Measurements from ENCODE around the gene FGD5. TPM values are rescaled to one million over a fixed set of nuclear protein-coding genes. Genes with fewer than 3 reads are reported as not detected.

Gene FGD5
- polyA plus RNA-seq, 3 donors, result 0.03 TPM; not detected in 2

GRCh38 chr3:14948609-14949038 lies 129.9 kb downstream of the FGD5 start:
- Histone ChIP-seq H3K4me3 (replicated peaks in 1 of 3; ENCODE audit: low read depth in 2 of 3, low read length in 3 of 3) (peak overlapping the region; percentile 81 to 91 (median 90)), H3K36me3 (replicated peaks in 1 of 2; ENCODE audit: control insufficient read depth in 1 of 2, insufficient read depth in 2 of 2, low read length in 2 of 2) (peaks cover 13 to 26% of the 10 kb centered on the region in 2 donors), H3K4me1 (ENCODE audit: control insufficient read depth in 1 of 2, insufficient read depth in 2 of 2, low read length in 2 of 2) (peaks cover 22 to 29% of the 10 kb centered on the region in 2 donors), H2AFZ (ENCODE audit: insufficient read depth, low read depth, low read length, poor library complexity, severe bottlenecking) (peak overlapping the region; percentile 75), H3K9me3 (replicated peaks in 1 of 2; ENCODE audit: control insufficient read depth in 1 of 2, insufficient read depth in 1 of 2, low read length in 2 of 2) (no peaks in the 10 kb centered on the region), H3K4me2 (replicated peaks; ENCODE audit: extremely low read depth, low read length, poor library complexity, severe bottlenecking) (peak overlapping the region; percentile 71), H3K27me3 (ENCODE audit: control insufficient read depth in 2 of 2, insufficient read depth in 2 of 2, low read length in 2 of 2) (no peaks in the 10 kb centered on the region), H3K79me2 (ENCODE audit: insufficient read depth, low read length) (peaks cover 87% of the 10 kb centered on the region), H3K27ac (ENCODE audit: low read depth in 1 of 2, low read length in 2 of 2) (peak overlapping the region; percentile 41 to 98), H3K9ac (ENCODE audit: insufficient read depth, low read length, poor library complexity, severe bottlenecking) (peak overlapping the region; percentile 95), H4K20me1 (ENCODE audit: insufficient read depth, low read length) (peaks cover 43% of the 10 kb centered on the region)
- Mint-ChIP-seq H3K4me3 (peak overlapping the region; percentile 92 to 98), H3K9me3 (no peaks in the 10 kb centered on the region), H3K27me3 (ENCODE audit: low read depth in 3 of 3) (no peaks in the 10 kb centered on the region), H3K27ac (peak overlapping the region; percentile 62 to 100 (median 88)), H3K4me1 (peaks cover 30% of the 10 kb centered on the region), H3K36me3 (peaks cover 23 to 28% of the 10 kb centered on the region in 2 donors)
- intact Hi-C loops (cut with micrococcal nuclease), result loop anchor here (5.0 to 10.0 kb wide), 6 partner anchors 116 to 771 kb away; partner anchors contain the start of genes BTD (in 1 of the 2), CCDC174 (in 1 of the 2), HACL1 (in 1 of the 2) and LSM3 (in 1 of the 2)
- DNase-seq, result no peak
- 8% methylated on average over 21 of the region's 26 CpGs for WGBS (ENCODE audit: insufficient coverage)
- TF ChIP-seq, protein P1, sequence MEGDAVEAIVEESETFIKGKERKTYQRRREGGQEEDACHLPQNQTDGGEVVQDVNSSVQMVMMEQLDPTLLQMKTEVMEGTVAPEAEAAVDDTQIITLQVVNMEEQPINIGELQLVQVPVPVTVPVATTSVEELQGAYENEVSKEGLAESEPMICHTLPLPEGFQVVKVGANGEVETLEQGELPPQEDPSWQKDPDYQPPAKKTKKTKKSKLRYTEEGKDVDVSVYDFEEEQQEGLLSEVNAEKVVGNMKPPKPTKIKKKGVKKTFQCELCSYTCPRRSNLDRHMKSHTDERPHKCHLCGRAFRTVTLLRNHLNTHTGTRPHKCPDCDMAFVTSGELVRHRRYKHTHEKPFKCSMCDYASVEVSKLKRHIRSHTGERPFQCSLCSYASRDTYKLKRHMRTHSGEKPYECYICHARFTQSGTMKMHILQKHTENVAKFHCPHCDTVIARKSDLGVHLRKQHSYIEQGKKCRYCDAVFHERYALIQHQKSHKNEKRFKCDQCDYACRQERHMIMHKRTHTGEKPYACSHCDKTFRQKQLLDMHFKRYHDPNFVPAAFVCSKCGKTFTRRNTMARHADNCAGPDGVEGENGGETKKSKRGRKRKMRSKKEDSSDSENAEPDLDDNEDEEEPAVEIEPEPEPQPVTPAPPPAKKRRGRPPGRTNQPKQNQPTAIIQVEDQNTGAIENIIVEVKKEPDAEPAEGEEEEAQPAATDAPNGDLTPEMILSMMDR (IDR thresholded peaks at IDR 0.05), result no peak

DNA sequence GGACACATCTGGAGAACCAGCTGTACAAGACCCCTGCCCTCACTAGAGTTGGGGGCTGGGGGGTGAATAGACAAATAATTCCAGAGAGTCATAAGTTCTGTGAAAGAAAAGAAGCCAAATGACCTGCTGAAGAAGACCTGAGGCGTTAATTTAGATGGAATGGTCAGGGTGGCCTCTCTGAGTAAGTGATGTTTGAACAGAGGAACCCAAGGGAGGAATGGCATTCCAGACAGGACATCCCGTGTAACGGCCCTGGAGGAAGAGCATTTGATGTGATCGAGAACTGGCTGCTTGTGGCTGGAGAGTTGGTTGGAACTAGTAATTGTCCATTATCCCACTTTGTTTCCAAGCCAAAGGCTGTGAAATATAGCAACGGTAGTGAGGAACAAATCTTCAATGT lies 130.4 kb downstream of the FGD5 start:
- Histone ChIP-seq H3K4me1 (ENCODE audit: control insufficient read depth in 1 of 2, insufficient read depth in 2 of 2, low read length in 2 of 2) (peaks cover 22 to 29% of the 10 kb centered on the region in 2 donors), H2AFZ (ENCODE audit: insufficient read depth, low read depth, low read length, poor library complexity, severe bottlenecking) (peak overlapping the region; percentile 75), H3K79me2 (ENCODE audit: insufficient read depth, low read length) (peaks cover 86% of the 10 kb centered on the region), H3K36me3 (replicated peaks in 1 of 2; ENCODE audit: control insufficient read depth in 1 of 2, insufficient read depth in 2 of 2, low read length in 2 of 2) (peaks cover 8 to 21% of the 10 kb centered on the region in 2 donors), H3K4me2 (replicated peaks; ENCODE audit: extremely low read depth, low read length, poor library complexity, severe bottlenecking) (peak overlapping the region; percentile 71), H3K27me3 (ENCODE audit: control insufficient read depth in 2 of 2, insufficient read depth in 2 of 2, low read length in 2 of 2) (no peaks in the 10 kb centered on the region), H3K27ac (ENCODE audit: low read depth in 1 of 2, low read length in 2 of 2) (peak overlapping the region in 1 of 2 donors; percentile 98), H3K9me3 (replicated peaks in 1 of 2; ENCODE audit: control insufficient read depth in 1 of 2, insufficient read depth in 1 of 2, low read length in 2 of 2) (no peaks in the 10 kb centered on the region), H3K9ac (ENCODE audit: insufficient read depth, low read length, poor library complexity, severe bottlenecking) (peak overlapping the region; percentile 95), H3K4me3 (replicated peaks in 1 of 3; ENCODE audit: low read depth in 2 of 3, low read length in 3 of 3) (peak overlapping the region; percentile 81 to 91 (median 90)), H4K20me1 (ENCODE audit: insufficient read depth, low read length) (peaks cover 43% of the 10 kb centered on the region)
- Mint-ChIP-seq H3K4me1 (peaks cover 30% of the 10 kb centered on the region), H3K36me3 (peaks cover 18 to 23% of the 10 kb centered on the region in 2 donors), H3K9me3 (no peaks in the 10 kb centered on the region), H3K27me3 (ENCODE audit: low read depth in 3 of 3) (no peaks in the 10 kb centered on the region), H3K4me3 (peak overlapping the region; percentile 92 to 98), H3K27ac (peak overlapping the region in 6 of 7 donors; percentile 62 to 100 (median 92))
- intact Hi-C loops (cut with micrococcal nuclease), result loop anchor here (5.0 to 10.0 kb wide), 6 partner anchors 116 to 772 kb away; partner anchors contain the start of genes BTD (in 1 of the 2), CCDC174 (in 1 of the 2), HACL1 (in 1 of the 2) and LSM3 (in 1 of the 2)
- no peak for DNase-seq
- 100% methylated on average over 1 of the region's 5 CpGs for WGBS (ENCODE audit: insufficient coverage)
- TF ChIP-seq, protein P1 (IDR thresholded peaks at IDR 0.05), result no peak
